H1 (cell line): ENCODE measurements around the gene PAFAH1B1. TPM values are rescaled to one million over a fixed set of nuclear protein-coding genes. Genes with fewer than 3 reads are reported as not detected.

ENCODE experiments used
- CBX5 ChIP-seq: fragments of 300-800, 300-1000 bp; sonication (generic); IDR thresholded peaks from 2 replicates; pipeline ENCODE4 v1.7.1; 2016; ENCODE audit warnings: antibody characterized with exemption, low read length, low read depth
- CBX8 ChIP-seq: fragments of 300-800, 300-1000 bp; sonication (generic); IDR thresholded peaks from 2 replicates; pipeline ENCODE4 v1.7.1; 2016; ENCODE audit warnings: low read depth, low read length, borderline replicate concordance
- CHD7 ChIP-seq: fragments of 300-600 bp; sonication (generic); IDR thresholded peaks from 2 replicates; pipeline ENCODE4 v1.7.1; 2012; ENCODE audit warnings: low read length, moderate library complexity, mild to moderate bottlenecking, inconsistent platforms; ENCODE audit not compliant: insufficient replicate concordance
- E2F6 ChIP-seq: IDR thresholded peaks from 2 replicates; pipeline ENCODE4 v1.6.1; 2012; ENCODE audit warnings: inconsistent platforms
- GABPA ChIP-seq: IDR thresholded peaks from 2 replicates; pipeline ENCODE4 v1.6.1; 2011; ENCODE audit warnings: mild to moderate bottlenecking, low read length, moderate library complexity, borderline replicate concordance; ENCODE audit not compliant: insufficient read depth
- KDM1A ChIP-seq: fragments of 200-600, 300-600 bp; sonication (generic); IDR thresholded peaks from 2 replicates; pipeline ENCODE4 v1.7.1; 2016; ENCODE audit warnings: mild to moderate bottlenecking, low read length, borderline replicate concordance
- MAX ChIP-seq: IDR thresholded peaks from 2 replicates; pipeline ENCODE4 v1.6.1; 2012; ENCODE audit warnings: inconsistent platforms
- NRF1 ChIP-seq: IDR thresholded peaks from 2 replicates; pipeline ENCODE4 v1.6.1; 2011; ENCODE audit warnings: mild to moderate bottlenecking, low read depth, low read length, improper control_type of control experiment
- RBBP5 ChIP-seq: IDR thresholded peaks from 2 replicates; pipeline ENCODE4 v1.7.1; 2012; ENCODE audit warnings: low read depth, mild to moderate bottlenecking, inconsistent platforms, low read length, moderate library complexity, borderline replicate concordance
- SIX5 ChIP-seq: IDR thresholded peaks from 2 replicates; pipeline ENCODE4 v1.6.1; 2011; ENCODE audit warnings: mild to moderate bottlenecking, low read depth, low read length
- TEAD4 ChIP-seq: IDR thresholded peaks from 2 replicates; pipeline ENCODE4 v1.6.1; 2012; ENCODE audit warnings: low read depth, low read length, inconsistent platforms, mixed read lengths
- polyA plus RNA-seq, 7 experiments: library from polyadenylated mRNA; depleted of rRNA in 3 of 7; stranded (reverse) in 5 of 7; unstranded in 2 of 7; fragments of >200 nt in 5 of 7; fragments of 200-250 nt in 2 of 7; gene quantifications; 1 replicate in 5 of 7; 2 replicates in 1 of 7; 4 replicates in 1 of 7; pipeline versions ENCODE4 v1.2.1 to v1.2.3, GENCODE V29; 2011 to 2013; ENCODE audit warnings: missing spikeins in 2 of 7, mixed read lengths in 2 of 7
- total RNA-seq: library from RNA; stranded (reverse); fragmentation: NEBNext Ultra II Directional; extraction: Animal tissue kit (Norgen Biotek cat#: 25700); gene quantifications from 2 replicates; pipeline ENCODE4 v1.2.1, GENCODE V29; 2021

Gene PAFAH1B1
- total and polyA plus RNA-seq, 2 of the 8 experiments (the other 6 are each of a cell fraction or from before 2014, with no cell fraction given) = 42.0 to 152 TPM

- TF ChIP-seq CHD7 (no peak), CBX5 (no peak), KDM1A (no peak), RBBP5 (no peak), TEAD4 (no peak), CBX8 (no peak), GABPA (no peak), SIX5 (no peak), MAX (no peak), NRF1 (no peak), E2F6 (no peak)
Observed at GRCh38 chr17:2700030-2700490, 106.6 kb downstream of the PAFAH1B1 start (continued).
